CD14-positive monocyte (primary cell): ENCODE data around the gene CST7. TPM values are rescaled to one million over a fixed set of nuclear protein-coding genes. Genes with fewer than 3 reads are reported as not detected.

ENCODE experiments used
- DNase-seq, 3 donors: peaks; one replicate each; pipeline ENCODE4 v3.0.0-alpha.2; 2011 to 2022
- H2AFZ ChIP-seq: 2 replicates; pipeline ENCODE4 v1.6.0; 2012; ENCODE audit warnings: mild to moderate bottlenecking, low read depth, low read length, inconsistent platforms; ENCODE audit not compliant: insufficient read depth, poor library complexity, severe bottlenecking
- H3K27ac ChIP-seq, 2 donors: 1 replicate in 1 of 2; 2 replicates in 1 of 2; pipeline ENCODE4 v1.5.1; 2012 to 2013; ENCODE audit warnings: low read length in 2 of 2, control low read depth in 1 of 2, inconsistent platforms in 1 of 2, low read depth in 1 of 2, mild to moderate bottlenecking in 1 of 2
- H3K27me3 ChIP-seq, 2 donors: one replicate each; pipeline versions ENCODE4 v1.6.0 to v1.6.1; 2011 to 2013; ENCODE audit warnings: low read length in 2 of 2; ENCODE audit not compliant: control insufficient read depth in 2 of 2, insufficient read depth in 2 of 2
- H3K36me3 ChIP-seq, 2 donors: replicated peaks in 1 of 2; 1 replicate in 1 of 2; 2 replicates in 1 of 2; pipeline versions ENCODE4 v1.5.1 to v1.6.1; 2012 to 2013; ENCODE audit warnings: low read length in 2 of 2, control low read depth in 1 of 2, inconsistent platforms in 1 of 2, mild to moderate bottlenecking in 1 of 2; ENCODE audit not compliant: insufficient read depth in 2 of 2, control insufficient read depth in 1 of 2
- H3K4me1 ChIP-seq, 2 donors: 1 replicate in 1 of 2; 2 replicates in 1 of 2; pipeline versions ENCODE4 v1.5.1 to v1.6.1; 2012 to 2013; ENCODE audit warnings: low read length in 2 of 2, control low read depth in 1 of 2, inconsistent platforms in 1 of 2, mild to moderate bottlenecking in 1 of 2, moderate library complexity in 1 of 2; ENCODE audit not compliant: insufficient read depth in 2 of 2, control insufficient read depth in 1 of 2
- H3K4me2 ChIP-seq: replicated peaks from 2 replicates; pipeline ENCODE3; 2012; ENCODE audit warnings: low read length, moderate library complexity, mild to moderate bottlenecking; ENCODE audit not compliant: poor library complexity, severe bottlenecking; ENCODE audit errors: extremely low read depth
- H3K4me3 ChIP-seq, 3 experiments: fragments of 200-600 bp in 1 of 3; sonication (generic) in 1 of 3; replicated peaks in 1 of 3; 1 replicate in 2 of 3; 2 replicates in 1 of 3; pipeline ENCODE4 v1.5.1; 2011 to 2013; ENCODE audit warnings: low read length in 3 of 3, mild to moderate bottlenecking in 3 of 3, control low read depth in 2 of 3, low read depth in 2 of 3, inconsistent platforms in 1 of 3, moderate library complexity in 1 of 3
- H3K79me2 ChIP-seq: 2 replicates; pipeline ENCODE4 v1.6.0; 2012; ENCODE audit warnings: mild to moderate bottlenecking, control low read depth, inconsistent platforms, low read length, moderate library complexity; ENCODE audit not compliant: insufficient read depth
- H3K9ac ChIP-seq: 2 replicates; pipeline ENCODE4 v1.6.0; 2017; ENCODE audit warnings: low read length, mild to moderate bottlenecking; ENCODE audit not compliant: insufficient read depth, poor library complexity, severe bottlenecking
- H3K9me3 ChIP-seq, 2 donors: replicated peaks in 1 of 2; 1 replicate in 1 of 2; 2 replicates in 1 of 2; pipeline versions ENCODE4 v1.5.1 to v1.6.1; 2012 to 2013; ENCODE audit warnings: low read length in 2 of 2, control low read depth in 1 of 2; ENCODE audit not compliant: control insufficient read depth in 1 of 2, insufficient read depth in 1 of 2
- H4K20me1 ChIP-seq: 2 replicates; pipeline ENCODE4 v1.6.0; 2012; ENCODE audit warnings: mild to moderate bottlenecking, low read length, control low read depth, moderate library complexity; ENCODE audit not compliant: insufficient read depth
- H3K27ac Mint-ChIP-seq, 7 donors: one replicate each; pipeline ENCODE4 v1.8.0; 2020; ENCODE audit warnings: mild to moderate bottlenecking in 7 of 7, mixed read lengths in 7 of 7, moderate library complexity in 6 of 7, inconsistent platforms in 2 of 7
- H3K27me3 Mint-ChIP-seq, 3 donors: one replicate each; pipeline ENCODE4 v1.8.0; 2021 to 2022; ENCODE audit warnings: low read depth in 3 of 3, mild to moderate bottlenecking in 3 of 3, mixed read lengths in 3 of 3, moderate library complexity in 3 of 3, inconsistent platforms in 1 of 3
- H3K36me3 Mint-ChIP-seq, 2 donors: one replicate each; pipeline ENCODE4 v1.8.0; 2020; ENCODE audit warnings: mixed read lengths in 2 of 2, inconsistent platforms in 1 of 2, mild to moderate bottlenecking in 1 of 2
- H3K4me1 Mint-ChIP-seq: one replicate; pipeline ENCODE4 v1.8.0; 2020; ENCODE audit warnings: mild to moderate bottlenecking, mixed read lengths
- H3K4me3 Mint-ChIP-seq, 2 donors: one replicate each; pipeline ENCODE4 v1.8.0; 2020; ENCODE audit warnings: mild to moderate bottlenecking in 2 of 2, mixed read lengths in 2 of 2, moderate library complexity in 1 of 2
- H3K9me3 Mint-ChIP-seq, 7 donors: one replicate each; pipeline ENCODE4 v1.8.0; 2020 to 2022; ENCODE audit warnings: mixed read lengths in 7 of 7, mild to moderate bottlenecking in 6 of 7, moderate library complexity in 6 of 7, inconsistent platforms in 2 of 7
- WGBS: methylation state at CpG from one replicate; pipeline ENCODE4 v1.1.5; 2013; ENCODE audit warnings: missing lambda C conversion rate; ENCODE audit not compliant: insufficient coverage; 5-methylcytosine and 5-hydroxymethylcytosine counted together
- intact Hi-C, 2 donors: fragments of 100-400 bp; cut with micrococcal nuclease; formaldehyde crosslinking; loops; one replicate each; pipeline versions ENCODE4 v1.15.0 to v1.15.1; 2023
- polyA plus RNA-seq, 3 donors: library from polyadenylated mRNA; depleted of rRNA in 1 of 3; unstranded in 2 of 3; stranded (reverse) in 1 of 3; fragments of 300-500 nt in 2 of 3; fragments of >200 nt in 1 of 3; fragmentation: Illumina TruSeq in 2 of 3; gene quantifications; 1 replicate in 2 of 3; 2 replicates in 1 of 3; pipeline ENCODE4 v1.2.3, GENCODE V29; 2012 to 2021
- TF ChIP-seq, protein P1 (sequence below): fragments of 200-600 bp; IDR thresholded peaks from one replicate; pipeline ENCODE4 v1.8.0; 2022; ENCODE audit warnings: antibody characterized with exemption, mild to moderate bottlenecking

CST7 gene
- polyA plus RNA-seq, 3 donors = 1.2 to 3.2 (median 1.8) TPM

DNA sequence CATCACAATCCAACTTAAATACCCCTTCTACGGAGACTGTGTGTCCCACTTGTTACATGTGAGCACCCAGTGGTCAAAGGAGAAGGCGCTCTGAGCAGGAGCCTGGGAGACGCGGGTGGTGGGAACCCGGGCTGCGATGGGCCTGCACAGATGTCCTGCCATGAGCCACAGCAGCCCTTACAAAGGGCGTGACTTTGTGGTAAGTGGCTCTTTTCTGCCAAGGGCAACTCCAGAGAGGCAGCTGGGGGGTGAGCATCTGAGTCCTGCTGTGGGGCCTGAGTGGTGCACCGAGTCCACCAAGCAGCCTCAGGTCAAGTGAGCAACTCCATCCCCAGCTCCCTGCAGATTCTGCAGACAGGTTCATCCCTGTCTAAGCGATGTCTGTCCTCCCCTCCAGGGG is 33.6 kb upstream of the CST7 start:
- Histone ChIP-seq H3K4me1 (peaks cover 0 to 5% of the 10 kb centered on the region in 2 donors), H3K36me3 (no peaks in the 10 kb centered on the region), H3K4me3 (no peak overlapping the region), H3K4me2 (no peak overlapping the region), H3K79me2 (no peaks in the 10 kb centered on the region), H3K9me3 (no peaks in the 10 kb centered on the region), H3K27ac (no peak overlapping the region), H4K20me1 (no peaks in the 10 kb centered on the region), H3K9ac (no peak overlapping the region), H3K27me3 (no peaks in the 10 kb centered on the region), H2AFZ (no peak overlapping the region)
- WGBS = 95% methylated on average over 9 of the region's 9 CpGs
- Mint-ChIP-seq H3K27me3 (peaks cover 4 to 10% (median 7%) of the 10 kb centered on the region in 3 donors), H3K9me3 (no peaks in the 10 kb centered on the region), H3K27ac (no peak overlapping the region), H3K4me1 (peaks cover 8% of the 10 kb centered on the region), H3K4me3 (no peak overlapping the region), H3K36me3 (no peaks in the 10 kb centered on the region)
- TF ChIP-seq, protein P1, sequence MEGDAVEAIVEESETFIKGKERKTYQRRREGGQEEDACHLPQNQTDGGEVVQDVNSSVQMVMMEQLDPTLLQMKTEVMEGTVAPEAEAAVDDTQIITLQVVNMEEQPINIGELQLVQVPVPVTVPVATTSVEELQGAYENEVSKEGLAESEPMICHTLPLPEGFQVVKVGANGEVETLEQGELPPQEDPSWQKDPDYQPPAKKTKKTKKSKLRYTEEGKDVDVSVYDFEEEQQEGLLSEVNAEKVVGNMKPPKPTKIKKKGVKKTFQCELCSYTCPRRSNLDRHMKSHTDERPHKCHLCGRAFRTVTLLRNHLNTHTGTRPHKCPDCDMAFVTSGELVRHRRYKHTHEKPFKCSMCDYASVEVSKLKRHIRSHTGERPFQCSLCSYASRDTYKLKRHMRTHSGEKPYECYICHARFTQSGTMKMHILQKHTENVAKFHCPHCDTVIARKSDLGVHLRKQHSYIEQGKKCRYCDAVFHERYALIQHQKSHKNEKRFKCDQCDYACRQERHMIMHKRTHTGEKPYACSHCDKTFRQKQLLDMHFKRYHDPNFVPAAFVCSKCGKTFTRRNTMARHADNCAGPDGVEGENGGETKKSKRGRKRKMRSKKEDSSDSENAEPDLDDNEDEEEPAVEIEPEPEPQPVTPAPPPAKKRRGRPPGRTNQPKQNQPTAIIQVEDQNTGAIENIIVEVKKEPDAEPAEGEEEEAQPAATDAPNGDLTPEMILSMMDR = no peak
- intact Hi-C loops = loop anchor here in 1 of 2 donors (5.0 to 10.0 kb wide), 2 partner anchors 813 to 1021 kb away; no protein-coding TSS in a partner anchor
- no peak for DNase-seq

DNA sequence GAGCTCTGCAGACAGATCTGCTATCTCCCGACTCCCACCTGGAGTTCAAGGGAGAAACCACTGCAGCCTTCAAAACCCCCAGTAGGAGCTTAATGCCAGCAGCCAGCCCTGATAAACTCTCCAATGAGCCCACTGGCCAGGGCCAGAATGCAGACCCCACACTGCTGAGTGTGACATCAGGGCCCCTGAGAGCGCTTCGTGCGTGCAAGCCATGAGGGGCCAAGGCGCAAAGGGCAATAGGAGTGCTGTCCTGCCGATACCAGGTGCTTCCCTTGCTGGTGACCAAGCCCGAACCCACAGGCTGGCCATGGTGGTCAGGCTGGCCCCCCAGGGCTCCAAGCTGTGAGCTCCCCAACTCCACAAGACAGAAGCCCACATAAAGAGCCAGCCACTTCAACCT is 33.2 kb upstream of the CST7 start:
- Histone ChIP-seq H3K79me2 (no peaks in the 10 kb centered on the region), H3K4me3 (no peak overlapping the region), H4K20me1 (no peaks in the 10 kb centered on the region), H3K9ac (no peak overlapping the region), H3K27ac (no peak overlapping the region), H3K4me2 (no peak overlapping the region), H3K27me3 (no peaks in the 10 kb centered on the region), H3K9me3 (no peaks in the 10 kb centered on the region), H3K4me1 (peaks cover 0 to 5% of the 10 kb centered on the region in 2 donors), H2AFZ (no peak overlapping the region), H3K36me3 (no peaks in the 10 kb centered on the region)
- DNase-seq = no peak
- peaks cover 8% of the 10 kb centered on the region for H3K4me1 Mint-ChIP-seq
- intact Hi-C loops = loop anchor here in 1 of 2 donors (5.0 to 10.0 kb wide), 2 partner anchors 814 to 1021 kb away; no protein-coding TSS in a partner anchor
- no peak overlapping the region for H3K27ac Mint-ChIP-seq
- H3K27me3 Mint-ChIP-seq = peaks cover 4 to 10% (median 7%) of the 10 kb centered on the region in 3 donors
- TF ChIP-seq, protein P1 = no peak
- H3K4me3 Mint-ChIP-seq = no peak overlapping the region
- H3K36me3 Mint-ChIP-seq = no peaks in the 10 kb centered on the region
- WGBS = 93% methylated on average over 7 of the region's 7 CpGs
- no peaks in the 10 kb centered on the region for H3K9me3 Mint-ChIP-seq
